Measurements from ENCODE around the gene ASB5.

ASB5 gene

GRCh38 chr4:176277162-176277904, 8.3 kb upstream of the ASB5 start:
- DNase-seq = no peak

- DNase-seq = no peak
Observed at GRCh38 chr4:176276710-176277109, 7.7 kb upstream of the ASB5 start.

- no peak for DNase-seq
Observed at GRCh38 chr4:176274441-176274840, 5.4 kb upstream of the ASB5 start.

GRCh38 chr4:176273736-176274135, 4.7 kb upstream of the ASB5 start:
- DNase-seq = no peak

GRCh38 chr4:176272799-176273198, 3.8 kb upstream of the ASB5 start:
- no peak for DNase-seq

- DNase-seq = no peak
Observed at GRCh38 chr4:176271749-176272148, 2.7 kb upstream of the ASB5 start.

GRCh38 chr4:176270669-176271068, 1.6 kb upstream of the ASB5 start:
- DNase-seq = no peak

GRCh38 chr4:176266026-176266425, 3.0 kb downstream of the ASB5 start:
- no peak for DNase-seq

GRCh38 chr4:176262243-176262642, 6.8 kb downstream of the ASB5 start:
- no peak for DNase-seq

GRCh38 chr4:176261481-176261880, 7.5 kb downstream of the ASB5 start:
- DNase-seq = no peak

- no peak for DNase-seq
Observed at GRCh38 chr4:176261018-176261417, 8.0 kb downstream of the ASB5 start.

- no peak for DNase-seq
Observed at GRCh38 chr4:176259330-176260090, 9.5 kb downstream of the ASB5 start.

GRCh38 chr4:176258135-176258534, 10.9 kb downstream of the ASB5 start:
- no peak for DNase-seq

GRCh38 chr4:176256921-176257320, 12.1 kb downstream of the ASB5 start:
- no peak for DNase-seq

- no peak for DNase-seq
Observed at GRCh38 chr4:176242764-176243347, 26.2 kb downstream of the ASB5 start.

- DNase-seq = no peak
Observed at GRCh38 chr4:176241703-176242102, 27.3 kb downstream of the ASB5 start.

- DNase-seq = no peak
Observed at GRCh38 chr4:176238826-176239225, 30.2 kb downstream of the ASB5 start.

- DNase-seq = no peak
Observed at GRCh38 chr4:176238157-176238610, 30.8 kb downstream of the ASB5 start.

GRCh38 chr4:176236946-176237345, 32.1 kb downstream of the ASB5 start:
- no peak for DNase-seq

- no peak for DNase-seq
Observed at GRCh38 chr4:176230836-176231235, 38.2 kb downstream of the ASB5 start.

- no peak for DNase-seq
Observed at GRCh38 chr4:176229645-176230044, 39.4 kb downstream of the ASB5 start.

GRCh38 chr4:176226736-176227135, 42.3 kb downstream of the ASB5 start:
- no peak for DNase-seq

- DNase-seq = no peak
Observed at GRCh38 chr4:176223561-176223960, 45.5 kb downstream of the ASB5 start.

GRCh38 chr4:176222149-176222548, 46.9 kb downstream of the ASB5 start:
- DNase-seq = no peak
